Nephron (organoid): Measurements from ENCODE around the gene NIM1K.

Source experiments
- H3K27ac Mint-ChIP-seq, 3 experiments: 2 replicates each; pipeline ENCODE4 v1.8.0; 2020; ENCODE audit warnings: mixed read lengths in 3 of 3, mild to moderate bottlenecking in 2 of 3, moderate library complexity in 1 of 3
- H3K27me3 Mint-ChIP-seq: 2 replicates; pipeline ENCODE4 v1.8.0; 2021; ENCODE audit warnings: low read depth, mild to moderate bottlenecking, moderate library complexity, mixed read lengths
- H3K36me3 Mint-ChIP-seq: 2 replicates; pipeline ENCODE4 v1.8.0; 2020; ENCODE audit warnings: low read depth, mixed read lengths
- H3K4me1 Mint-ChIP-seq: 2 replicates; pipeline ENCODE4 v1.8.0; 2020; ENCODE audit warnings: mixed read lengths
- H3K4me3 Mint-ChIP-seq, 3 experiments: 2 replicates each; pipeline ENCODE4 v1.8.0; 2020; ENCODE audit warnings: mild to moderate bottlenecking in 3 of 3, mixed read lengths in 3 of 3, moderate library complexity in 2 of 3
- H3K9me3 Mint-ChIP-seq: 2 replicates; pipeline ENCODE4 v1.8.0; 2020; ENCODE audit warnings: mixed read lengths
- CTCF ChIP-seq, 3 experiments: fragments of 200-600 bp; sonication (generic); IDR thresholded peaks; one replicate each; pipeline ENCODE4 v1.5.0; 2021; ENCODE audit warnings: antibody characterized with exemption in 3 of 3; ENCODE audit not compliant: unreplicated experiment in 3 of 3

NIM1K gene

GRCh38 chr5:43221502-43221901, 29.5 kb downstream of the NIM1K start:
- Mint-ChIP-seq H3K9me3 (no peaks in the 10 kb centered on the region), H3K4me3 (no peak overlapping the region), H3K27ac (no peak overlapping the region), H3K36me3 (no peaks in the 10 kb centered on the region), H3K27me3 (no peaks in the 10 kb centered on the region), H3K4me1 (no peaks in the 10 kb centered on the region)
- no peak for TF ChIP-seq CTCF (IDR thresholded peaks at IDR 0.05; ENCODE audit: unreplicated experiment in 3 of 3)

GRCh38 chr5:43225649-43226245, 33.7 kb downstream of the NIM1K start:
- Mint-ChIP-seq H3K4me3 (no peak overlapping the region), H3K27ac (no peak overlapping the region), H3K36me3 (no peaks in the 10 kb centered on the region), H3K27me3 (no peaks in the 10 kb centered on the region), H3K4me1 (no peaks in the 10 kb centered on the region), H3K9me3 (no peaks in the 10 kb centered on the region)
- no peak for TF ChIP-seq CTCF (IDR thresholded peaks at IDR 0.05; ENCODE audit: unreplicated experiment in 3 of 3)

- no peaks in the 10 kb centered on the region for H3K27me3 Mint-ChIP-seq
- H3K9me3 Mint-ChIP-seq: no peaks in the 10 kb centered on the region
- H3K36me3 Mint-ChIP-seq: no peaks in the 10 kb centered on the region
- no peaks in the 10 kb centered on the region for H3K4me1 Mint-ChIP-seq
- no peak overlapping the region for H3K4me3 Mint-ChIP-seq
- H3K27ac Mint-ChIP-seq: no peak overlapping the region
- TF ChIP-seq CTCF (IDR thresholded peaks at IDR 0.05; ENCODE audit: unreplicated experiment in 3 of 3): peak in 2 of 3 experiments; percentile 29 to 50
These were observed 35.6 kb downstream of the NIM1K start for GRCh38 chr5:43227655-43228054.

- Mint-ChIP-seq H3K9me3 (no peaks in the 10 kb centered on the region), H3K27me3 (no peaks in the 10 kb centered on the region), H3K27ac (no peak overlapping the region), H3K36me3 (no peaks in the 10 kb centered on the region), H3K4me1 (no peaks in the 10 kb centered on the region), H3K4me3 (no peak overlapping the region)
- TF ChIP-seq CTCF (IDR thresholded peaks at IDR 0.05; ENCODE audit: unreplicated experiment in 3 of 3): no peak
These were observed 38.7 kb downstream of the NIM1K start for GRCh38 chr5:43230707-43231106.

GRCh38 chr5:43231977-43232376, 40.0 kb downstream of the NIM1K start:
- H3K27me3 Mint-ChIP-seq: peaks cover 4% of the 10 kb centered on the region
- no peaks in the 10 kb centered on the region for H3K9me3 Mint-ChIP-seq
- H3K36me3 Mint-ChIP-seq: no peaks in the 10 kb centered on the region
- TF ChIP-seq CTCF (IDR thresholded peaks at IDR 0.05; ENCODE audit: unreplicated experiment in 3 of 3): no peak
- no peak overlapping the region for H3K27ac Mint-ChIP-seq
- no peak overlapping the region for H3K4me3 Mint-ChIP-seq
- H3K4me1 Mint-ChIP-seq: no peaks in the 10 kb centered on the region
